HFFc6 (cell line): ENCODE results near the gene CBX7. TPM values are rescaled to one million over a fixed set of nuclear protein-coding genes. Genes with fewer than 3 reads are reported as not detected.

Experiments used
- DNase-seq: peaks from one replicate; pipeline ENCODE4 v3.0.0-alpha.2; 2018
- H3K27ac Mint-ChIP-seq: 2 replicates; pipeline ENCODE4 v1.8.0; 2020; ENCODE audit warnings: mild to moderate bottlenecking, mixed read lengths
- H3K27me3 Mint-ChIP-seq: 2 replicates; pipeline ENCODE4 v1.8.0; 2021; ENCODE audit warnings: mild to moderate bottlenecking, moderate library complexity, mixed read lengths; ENCODE audit not compliant: insufficient read depth
- H3K36me3 Mint-ChIP-seq: 2 replicates; pipeline ENCODE4 v1.8.0; 2021; ENCODE audit warnings: low read depth, mixed read lengths
- H3K4me1 Mint-ChIP-seq: 2 replicates; pipeline ENCODE4 v1.8.0; 2020; ENCODE audit warnings: low read depth, mixed read lengths
- H3K4me3 Mint-ChIP-seq: 2 replicates; pipeline ENCODE4 v1.8.0; 2020; ENCODE audit warnings: mild to moderate bottlenecking, moderate library complexity, mixed read lengths
- H3K9me3 Mint-ChIP-seq: 2 replicates; pipeline ENCODE4 v1.8.0; 2020; ENCODE audit warnings: mild to moderate bottlenecking, mixed read lengths
- total RNA-seq, 6 experiments: library from RNA; stranded (reverse); fragmentation: NEBNext Ultra II Directional; extraction: Animal tissue kit (Norgen Biotek cat#: 25700); gene quantifications; 2 replicates in 1 of 6; 3 replicates in 5 of 6; pipeline ENCODE4 v1.2.3, GENCODE V29; 2021
- TF ChIP-seq, protein P1 (sequence below): fragments of 200-600 bp; sonication (generic); IDR thresholded peaks from 2 replicates; pipeline ENCODE4 v1.5.0; 2021; ENCODE audit warnings: antibody characterized with exemption, mild to moderate bottlenecking

The CBX7 gene
- total RNA-seq, 6 experiments from 2014 or later: 6.2 to 7.2 (median 6.8) TPM

DNA sequence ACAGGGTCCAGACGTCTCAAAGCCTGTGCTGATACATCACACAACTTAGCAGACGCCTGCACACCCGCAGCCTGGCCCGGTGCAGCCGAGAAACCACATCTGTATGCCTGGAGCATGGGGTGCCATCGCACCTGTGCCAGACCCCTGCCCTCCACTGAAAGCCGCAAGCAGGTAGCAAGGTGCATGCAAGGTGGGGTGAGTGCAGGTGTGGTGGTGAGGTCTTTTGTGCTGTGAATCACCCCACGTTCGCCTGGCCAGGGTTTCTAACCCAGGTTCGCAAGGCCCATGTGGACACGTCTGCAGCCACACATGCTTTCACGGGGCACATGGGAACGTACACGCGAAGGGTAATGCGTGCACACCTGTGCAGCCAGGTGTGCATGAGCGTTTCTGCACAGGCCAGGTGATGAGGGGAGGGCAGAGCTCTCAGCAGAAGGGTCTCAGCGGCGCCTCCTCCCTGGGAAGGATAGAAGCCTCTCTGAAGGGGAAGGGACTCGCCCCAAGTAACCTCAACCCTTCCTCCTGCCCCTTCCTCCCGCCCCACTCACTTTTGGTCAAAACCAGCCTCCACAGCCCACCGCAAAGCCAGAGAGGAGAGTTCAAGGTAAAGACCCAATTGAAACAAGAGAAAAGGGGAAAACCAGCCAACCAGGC is 19.5 kb downstream of the CBX7 start:
- Mint-ChIP-seq H3K36me3 (no peaks in the 10 kb centered on the region), H3K4me1 (no peaks in the 10 kb centered on the region), H3K27me3 (peaks cover 4% of the 10 kb centered on the region)

DNA sequence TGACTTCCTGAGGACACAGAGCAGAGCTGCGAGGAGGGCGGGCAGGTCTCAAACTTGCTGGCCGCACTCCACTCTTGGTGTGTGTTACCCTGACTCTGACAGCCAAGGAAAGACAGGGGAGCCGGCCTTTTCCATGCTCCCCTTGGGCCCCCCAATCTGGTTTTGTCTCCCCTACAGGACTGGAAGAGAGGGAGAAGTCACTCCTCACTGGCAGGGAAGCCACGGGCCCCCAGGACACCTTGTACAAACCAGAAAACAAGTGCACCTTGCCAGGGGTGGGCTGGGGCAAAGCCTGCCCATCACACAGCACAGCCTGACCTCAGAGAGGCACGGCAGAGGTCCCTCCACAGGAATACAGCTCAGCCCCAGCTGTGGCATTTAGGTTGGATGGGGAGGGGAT is 20.2 kb downstream of the CBX7 start:
- no peak for DNase-seq
- H3K36me3 Mint-ChIP-seq: no peaks in the 10 kb centered on the region
- TF ChIP-seq, protein P1, sequence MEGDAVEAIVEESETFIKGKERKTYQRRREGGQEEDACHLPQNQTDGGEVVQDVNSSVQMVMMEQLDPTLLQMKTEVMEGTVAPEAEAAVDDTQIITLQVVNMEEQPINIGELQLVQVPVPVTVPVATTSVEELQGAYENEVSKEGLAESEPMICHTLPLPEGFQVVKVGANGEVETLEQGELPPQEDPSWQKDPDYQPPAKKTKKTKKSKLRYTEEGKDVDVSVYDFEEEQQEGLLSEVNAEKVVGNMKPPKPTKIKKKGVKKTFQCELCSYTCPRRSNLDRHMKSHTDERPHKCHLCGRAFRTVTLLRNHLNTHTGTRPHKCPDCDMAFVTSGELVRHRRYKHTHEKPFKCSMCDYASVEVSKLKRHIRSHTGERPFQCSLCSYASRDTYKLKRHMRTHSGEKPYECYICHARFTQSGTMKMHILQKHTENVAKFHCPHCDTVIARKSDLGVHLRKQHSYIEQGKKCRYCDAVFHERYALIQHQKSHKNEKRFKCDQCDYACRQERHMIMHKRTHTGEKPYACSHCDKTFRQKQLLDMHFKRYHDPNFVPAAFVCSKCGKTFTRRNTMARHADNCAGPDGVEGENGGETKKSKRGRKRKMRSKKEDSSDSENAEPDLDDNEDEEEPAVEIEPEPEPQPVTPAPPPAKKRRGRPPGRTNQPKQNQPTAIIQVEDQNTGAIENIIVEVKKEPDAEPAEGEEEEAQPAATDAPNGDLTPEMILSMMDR: no peak
- H3K27ac Mint-ChIP-seq: no peak overlapping the region
- no peaks in the 10 kb centered on the region for H3K9me3 Mint-ChIP-seq
- no peaks in the 10 kb centered on the region for H3K4me1 Mint-ChIP-seq
- peaks cover 4% of the 10 kb centered on the region for H3K27me3 Mint-ChIP-seq
- no peak overlapping the region for H3K4me3 Mint-ChIP-seq

More for the DNA sequence above, 19.5 kb downstream of the CBX7 start:
- DNase-seq: no peak
- Mint-ChIP-seq H3K9me3 (no peaks in the 10 kb centered on the region), H3K27ac (no peak overlapping the region), H3K4me3 (no peak overlapping the region)
- TF ChIP-seq, protein P1: no peak

DNA sequence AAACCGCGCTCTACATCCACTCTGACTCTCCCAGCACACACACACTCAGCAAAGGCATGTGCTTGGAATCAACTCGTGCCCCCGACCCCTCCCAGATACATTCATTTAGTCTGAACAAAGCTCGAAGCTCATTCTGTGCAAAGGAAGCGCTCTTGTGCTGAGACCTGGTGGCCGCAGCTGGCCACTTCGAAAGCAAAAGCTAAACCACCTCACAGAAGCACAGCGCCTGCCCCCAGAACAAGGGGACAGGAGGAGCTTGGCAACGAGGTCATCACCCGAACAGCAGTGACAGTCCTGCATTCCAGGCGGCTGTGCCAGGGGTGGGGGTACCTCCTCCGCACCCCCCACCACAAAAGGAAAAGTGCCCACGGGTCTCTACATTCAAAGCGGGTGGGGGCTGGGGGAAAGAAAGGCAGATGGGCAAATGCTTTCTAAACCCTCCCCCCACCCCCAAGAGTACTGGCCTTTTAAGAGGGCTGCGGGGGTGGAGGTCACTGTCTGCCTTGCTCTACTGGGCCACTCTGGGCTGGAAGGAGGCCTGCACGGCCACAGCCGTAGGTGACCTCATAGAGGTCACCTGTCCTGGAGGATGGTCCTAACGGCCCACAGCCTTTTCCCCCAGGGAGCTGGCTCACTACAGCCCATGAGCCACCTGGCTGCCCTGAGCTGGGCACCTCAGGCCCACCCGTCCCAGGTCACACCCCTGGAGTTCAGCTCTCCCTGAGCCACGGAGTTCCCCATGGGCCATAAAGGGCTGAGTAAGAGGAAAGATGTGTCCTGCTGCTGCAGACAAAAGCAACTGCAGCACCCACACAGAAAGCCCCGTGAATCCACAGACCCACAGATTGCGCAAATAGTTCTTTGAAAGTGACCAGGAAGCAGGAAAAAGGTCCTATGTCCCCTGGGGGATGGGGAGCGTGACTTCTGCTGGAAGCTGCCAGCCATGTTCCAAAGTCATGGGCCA is 21.3 kb downstream of the CBX7 start:
- H3K9me3 Mint-ChIP-seq: no peaks in the 10 kb centered on the region
- no peaks in the 10 kb centered on the region for H3K36me3 Mint-ChIP-seq
- no peak for DNase-seq
- no peaks in the 10 kb centered on the region for H3K4me1 Mint-ChIP-seq
- no peak overlapping the region for H3K4me3 Mint-ChIP-seq
- TF ChIP-seq, protein P1: no peak
- no peak overlapping the region for H3K27ac Mint-ChIP-seq
- H3K27me3 Mint-ChIP-seq: peaks cover 8% of the 10 kb centered on the region

DNA sequence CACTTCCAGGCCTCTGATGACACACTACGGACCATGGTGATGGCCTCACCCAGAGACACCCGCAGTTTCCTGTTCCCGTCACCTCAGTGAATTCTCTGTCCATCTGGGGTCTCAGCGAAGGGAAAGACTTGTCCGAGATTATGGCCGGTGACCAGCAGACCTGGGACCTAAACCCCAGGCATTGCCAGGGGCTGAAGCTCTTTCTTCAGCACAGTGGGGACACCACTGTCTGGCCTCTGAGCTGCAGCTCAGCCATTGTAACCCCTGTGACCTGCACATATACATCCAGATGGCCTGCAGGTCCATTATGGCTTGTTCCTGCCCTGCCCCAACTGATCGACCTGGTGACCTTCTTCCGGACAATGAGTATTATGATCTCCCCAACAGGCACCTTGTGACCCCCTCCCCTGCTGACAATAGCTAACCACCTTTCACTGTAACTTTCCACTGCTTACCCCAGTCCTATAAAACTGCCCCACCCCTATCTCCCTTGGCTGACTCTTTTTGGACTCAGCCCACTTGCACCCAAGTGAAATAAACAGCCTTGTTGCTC is 22.3 kb downstream of the CBX7 start:
- H3K27me3 Mint-ChIP-seq: peaks cover 14% of the 10 kb centered on the region
- DNase-seq: no peak
- TF ChIP-seq, protein P1: no peak
- H3K27ac Mint-ChIP-seq: no peak overlapping the region
- no peaks in the 10 kb centered on the region for H3K4me1 Mint-ChIP-seq
- no peaks in the 10 kb centered on the region for H3K9me3 Mint-ChIP-seq
- H3K4me3 Mint-ChIP-seq: no peak overlapping the region
- no peaks in the 10 kb centered on the region for H3K36me3 Mint-ChIP-seq

DNA sequence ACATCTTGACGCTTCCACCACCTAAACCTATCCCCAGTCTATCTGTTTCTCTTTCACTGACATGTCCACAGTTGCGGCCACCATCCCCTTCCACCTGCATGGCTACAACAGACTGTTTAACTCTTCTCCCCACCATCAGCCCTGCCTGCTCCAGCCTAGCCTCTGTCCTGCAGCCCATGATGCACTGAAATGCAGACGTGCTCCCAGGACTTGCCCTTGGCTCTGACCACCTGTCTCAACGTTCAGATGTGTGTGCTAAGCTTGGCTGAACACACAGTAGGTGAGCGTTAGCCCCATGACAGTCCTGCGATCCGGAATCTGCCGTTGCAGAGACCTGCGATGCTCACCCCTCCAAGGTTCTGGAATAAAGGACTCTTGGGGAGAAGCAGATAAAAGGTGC is 22.7 kb downstream of the CBX7 start:
- no peak for DNase-seq
- Mint-ChIP-seq H3K27ac (no peak overlapping the region), H3K27me3 (peaks cover 14% of the 10 kb centered on the region), H3K9me3 (no peaks in the 10 kb centered on the region), H3K4me1 (no peaks in the 10 kb centered on the region), H3K4me3 (no peak overlapping the region), H3K36me3 (no peaks in the 10 kb centered on the region)
- TF ChIP-seq, protein P1: no peak
